HG03060 (cell line): ENCODE data around the gene CENPM.
A peak's percentile ranks its signal among the peaks of the same experiment; 100 is the strongest.

Experiments
- ATAC-seq: cut with Tn5 transposase; IDR thresholded peaks from one replicate; pipeline ENCODE4 v1.9.1; 2021; ENCODE audit warnings: low read depth, moderate number of reproducible peaks; ENCODE audit not compliant: unreplicated experiment

CENPM gene, protein sequence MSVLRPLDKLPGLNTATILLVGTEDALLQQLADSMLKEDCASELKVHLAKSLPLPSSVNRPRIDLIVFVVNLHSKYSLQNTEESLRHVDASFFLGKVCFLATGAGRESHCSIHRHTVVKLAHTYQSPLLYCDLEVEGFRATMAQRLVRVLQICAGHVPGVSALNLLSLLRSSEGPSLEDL

DNA sequence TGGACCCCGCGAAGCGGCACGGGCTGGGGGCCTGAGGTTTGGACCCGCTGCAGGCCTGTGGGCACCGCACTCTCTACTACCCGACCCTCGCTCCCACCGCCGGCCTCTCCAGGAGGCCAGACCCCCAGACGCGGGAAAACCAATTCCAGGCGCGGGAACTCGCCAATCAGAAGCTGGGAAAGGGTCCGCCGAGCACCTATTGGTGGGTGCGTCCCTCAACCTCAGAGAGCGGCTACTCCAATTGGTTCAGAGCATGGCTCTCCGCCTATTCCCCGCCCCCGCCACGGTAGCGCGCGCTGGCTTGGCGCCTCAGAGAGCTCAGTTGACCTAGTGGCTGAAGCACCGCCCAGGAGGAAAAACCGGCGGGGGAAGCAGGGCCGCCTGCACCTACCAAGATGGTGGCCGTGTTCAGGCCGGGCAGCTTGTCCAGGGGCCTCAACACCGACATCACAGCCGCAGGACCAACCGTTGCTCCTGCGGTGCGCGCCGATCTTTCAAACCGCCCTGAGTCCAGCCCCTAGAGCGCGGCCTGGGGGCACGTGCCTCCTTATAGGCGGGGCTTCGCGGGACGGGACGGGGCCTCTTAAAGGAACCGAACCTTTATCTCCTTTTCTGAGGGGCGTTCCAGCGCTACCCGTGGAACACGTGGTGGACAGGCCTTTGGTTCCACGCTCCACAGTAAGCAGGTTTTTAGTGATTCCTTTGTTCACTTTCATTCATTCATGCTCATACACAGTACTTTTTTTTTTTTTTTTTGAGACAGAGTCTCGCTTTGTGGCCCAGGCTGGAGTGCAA, at the start of gene CENPM:
TSS of gene CENPM (minus strand) at position 524 of the 795 bp plus-strand sequence. CDS start at position 448, 76 bp downstream.
- peak; percentile 47 for ATAC-seq

GRCh38 chr22:41995211-41995610, 48.3 kb upstream of the CENPM start:
- ATAC-seq = no peak

DNA sequence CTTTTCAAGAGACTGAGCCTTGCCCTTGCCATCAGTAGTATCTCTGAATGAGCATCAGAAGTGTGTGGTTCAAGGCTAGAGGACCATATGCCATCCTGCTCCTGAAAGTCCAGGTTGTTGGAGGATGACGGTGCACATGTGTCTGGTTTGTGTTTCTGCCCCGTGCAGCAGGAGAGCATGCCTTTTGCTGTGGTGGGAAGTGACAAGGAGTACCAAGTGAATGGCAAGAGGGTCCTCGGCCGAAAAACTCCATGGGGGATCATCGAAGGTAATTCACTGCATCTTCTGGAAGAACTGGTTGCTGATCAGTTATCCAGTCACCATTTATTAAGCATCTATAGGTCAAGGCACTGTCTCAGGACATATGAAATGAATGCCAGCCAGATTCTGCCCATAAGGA, 45.5 kb upstream of the CENPM start:
- no peak for ATAC-seq

DNA sequence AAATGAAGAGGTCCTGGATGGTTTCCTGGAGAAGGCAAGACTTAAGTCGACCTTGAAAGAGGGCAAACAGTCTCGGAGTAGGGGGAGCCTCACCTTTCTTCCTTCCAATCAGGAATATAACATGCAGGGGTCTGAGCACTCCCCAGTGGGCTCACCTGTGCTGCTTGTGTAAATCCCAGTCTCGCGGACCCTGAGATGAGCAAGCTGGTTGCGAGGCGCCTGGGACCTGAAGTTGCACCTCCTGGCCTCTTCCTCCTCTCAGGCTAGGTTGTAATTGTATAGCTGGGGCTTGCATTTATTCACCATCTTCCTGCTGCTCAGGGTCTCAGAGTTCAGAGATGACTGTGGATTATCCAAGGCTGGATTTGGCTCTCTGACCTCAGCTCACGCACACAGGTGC, 44.2 kb upstream of the CENPM start:
- no peak for ATAC-seq

DNA sequence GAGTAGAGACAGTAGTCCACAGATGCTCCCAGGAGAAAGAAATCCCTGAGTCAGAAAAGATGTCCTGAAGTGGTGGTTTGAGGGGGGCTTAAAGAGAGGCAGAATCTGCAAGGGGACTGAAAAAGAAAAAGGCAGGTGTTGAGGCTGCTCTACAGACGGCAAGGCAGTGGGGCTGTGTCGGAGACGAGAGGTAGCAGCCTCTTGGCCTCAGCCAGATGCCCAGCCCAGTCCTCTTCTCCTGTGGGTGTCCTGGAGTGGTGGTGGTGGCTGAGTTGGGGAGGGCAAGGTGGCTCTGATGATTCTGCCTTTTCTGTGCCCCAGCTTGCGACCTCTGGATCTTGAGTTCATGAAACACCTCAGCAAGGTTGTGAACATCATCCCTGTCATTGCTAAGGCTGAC, 42.3 kb upstream of the CENPM start:
- ATAC-seq = no peak

DNA sequence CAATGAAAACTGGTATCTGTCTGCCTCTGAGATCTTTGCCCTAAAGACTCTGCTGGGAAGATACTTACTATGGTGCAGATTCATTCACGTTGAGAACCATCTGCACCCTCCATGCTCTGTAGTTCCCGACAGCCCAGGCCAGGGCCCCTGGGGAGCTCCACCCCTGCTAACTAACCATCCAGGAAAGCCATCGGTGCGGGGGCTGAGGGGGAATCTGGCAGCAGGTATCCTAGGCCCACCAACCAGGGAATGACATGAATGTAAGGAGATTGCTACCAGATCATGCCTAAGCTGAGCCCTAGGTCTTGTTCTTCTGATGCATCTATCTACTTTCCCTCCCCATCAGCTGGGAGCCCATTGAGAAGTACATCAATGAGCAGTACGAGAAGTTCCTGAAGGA, 40.3 kb upstream of the CENPM start:
- no peak for ATAC-seq

DNA sequence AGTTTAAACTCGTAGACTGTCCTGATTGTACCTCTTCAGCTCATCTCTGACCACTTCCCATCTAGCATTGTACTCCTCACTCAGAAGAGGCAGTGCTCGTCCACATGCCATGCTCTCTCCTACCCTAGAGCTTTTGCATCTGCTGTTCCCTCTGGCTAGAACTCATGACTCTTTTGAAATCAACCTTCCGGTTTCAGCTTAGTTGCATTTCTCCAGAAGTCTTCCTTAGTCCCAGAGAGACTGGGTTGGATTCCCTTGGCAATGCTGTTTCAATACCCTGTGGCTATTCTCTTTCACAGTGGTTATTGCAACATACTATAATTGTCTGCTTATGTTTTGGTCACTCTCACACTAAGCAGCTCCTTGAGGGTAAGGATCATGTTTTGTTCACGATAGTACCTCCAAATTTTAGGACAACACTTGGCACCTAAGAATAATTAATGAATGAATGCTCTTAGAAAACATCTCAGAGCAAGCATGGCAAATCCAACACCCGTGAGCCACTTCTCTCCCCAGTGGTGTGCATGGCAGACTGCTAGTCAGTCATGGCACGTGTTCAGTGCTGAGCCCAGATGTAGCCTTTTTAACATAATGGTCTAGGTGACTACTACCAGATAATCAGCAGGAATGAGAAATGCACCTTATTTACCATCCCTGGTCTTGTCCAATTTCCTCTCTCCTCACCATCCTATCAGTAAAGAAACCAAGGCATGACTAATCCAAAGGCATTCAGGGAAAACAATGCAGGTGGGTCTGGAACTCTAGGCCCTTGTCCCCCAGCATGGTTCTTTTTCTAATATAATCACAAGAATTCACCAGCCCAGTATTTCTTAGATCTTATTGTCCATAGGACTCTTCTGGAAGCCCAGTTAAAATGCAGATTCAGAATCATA, 36.8 kb upstream of the CENPM start:
- no peak for ATAC-seq

DNA sequence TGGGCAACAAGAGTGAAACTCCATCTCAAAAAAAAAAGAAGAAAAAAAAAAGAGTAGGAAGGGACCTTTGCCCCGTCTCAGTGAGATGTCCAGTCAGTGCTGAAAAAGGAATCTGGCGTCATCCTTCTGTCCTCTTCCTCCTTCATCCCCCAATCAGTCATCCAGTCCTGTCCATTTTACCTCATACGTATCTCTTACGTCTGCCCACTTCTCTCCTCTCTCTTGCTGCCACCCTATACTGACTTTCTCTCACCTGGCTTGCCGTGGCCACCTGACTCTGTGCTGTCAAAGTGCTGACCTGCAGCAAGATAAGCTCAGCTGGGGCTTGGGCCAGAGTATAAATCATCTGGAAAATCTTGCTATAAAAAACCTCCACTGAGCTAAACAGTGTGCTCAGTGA, 35.9 kb upstream of the CENPM start:
- no peak for ATAC-seq

GRCh38 chr22:41979423-41980250, 32.7 kb upstream of the CENPM start:
- no peak for ATAC-seq

GRCh38 chr22:41978732-41979131, 31.8 kb upstream of the CENPM start:
- ATAC-seq = no peak

DNA sequence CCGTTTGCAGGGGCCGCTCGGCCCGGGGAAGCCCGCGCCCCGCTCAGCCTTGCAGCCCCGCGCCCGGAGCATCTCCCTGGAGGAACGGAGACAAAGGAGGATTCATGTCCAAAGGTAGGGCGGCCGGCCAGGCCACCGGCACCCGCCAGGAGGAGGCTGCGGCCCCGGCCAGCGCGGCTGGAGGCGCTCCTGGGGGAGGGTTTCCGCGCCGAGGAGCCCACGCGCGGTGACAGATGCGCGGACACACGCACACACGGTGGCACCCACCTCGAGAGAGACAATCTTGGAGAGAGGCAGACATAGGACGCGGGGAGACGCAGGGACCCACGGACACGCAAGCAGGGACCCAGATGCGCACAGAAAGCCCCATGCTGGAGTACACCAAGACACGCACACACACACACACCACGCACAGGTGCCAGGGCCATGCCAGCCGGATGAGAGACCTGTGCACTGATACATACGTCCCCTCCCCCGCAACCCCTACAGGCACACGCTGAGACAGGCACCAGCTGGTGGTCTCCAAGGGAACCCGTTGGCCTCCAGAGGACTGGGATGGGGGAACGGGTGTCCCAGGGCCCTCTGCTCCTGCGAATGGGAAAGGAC, 30.1 kb upstream of the CENPM start:
- no peak for ATAC-seq

GRCh38 chr22:41976070-41976901, 29.3 kb upstream of the CENPM start:
- no peak for ATAC-seq

DNA sequence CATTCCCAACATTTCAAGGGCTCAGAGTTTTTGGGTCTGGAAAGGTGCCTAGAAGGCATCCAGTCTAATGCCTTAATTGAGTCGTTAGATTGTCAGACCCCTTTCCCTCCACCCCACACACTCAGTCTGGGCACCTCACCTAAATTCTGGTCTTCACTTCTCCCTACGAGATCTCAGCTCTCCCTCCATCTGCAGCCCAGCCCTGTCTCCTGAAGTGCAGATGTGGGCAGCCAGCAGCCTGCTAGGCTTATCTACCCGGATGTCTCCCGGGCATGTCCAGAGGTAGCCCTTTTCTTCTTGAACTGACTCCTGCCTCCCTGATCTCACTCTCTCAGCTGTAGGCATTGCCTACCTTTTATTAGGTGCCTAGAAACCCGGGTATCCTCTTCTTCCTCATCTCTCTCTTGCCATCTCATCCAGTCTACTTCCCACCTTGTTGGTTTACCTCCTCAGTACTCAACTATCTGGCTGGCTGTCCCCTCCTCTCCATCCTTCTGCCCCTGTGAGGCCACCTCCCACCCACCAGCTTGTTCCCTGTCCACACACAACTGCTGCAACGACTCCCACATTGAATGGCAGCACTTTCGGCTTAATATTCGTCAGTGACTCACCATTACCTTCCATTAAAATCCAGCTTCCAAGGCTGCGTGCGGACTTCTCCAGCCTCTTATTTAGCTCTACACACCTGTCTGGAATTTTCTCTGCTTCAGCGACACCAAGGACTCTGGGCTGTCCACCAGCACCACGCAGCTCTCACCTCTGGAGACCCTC, 28.5 kb upstream of the CENPM start:
- no peak for ATAC-seq

DNA sequence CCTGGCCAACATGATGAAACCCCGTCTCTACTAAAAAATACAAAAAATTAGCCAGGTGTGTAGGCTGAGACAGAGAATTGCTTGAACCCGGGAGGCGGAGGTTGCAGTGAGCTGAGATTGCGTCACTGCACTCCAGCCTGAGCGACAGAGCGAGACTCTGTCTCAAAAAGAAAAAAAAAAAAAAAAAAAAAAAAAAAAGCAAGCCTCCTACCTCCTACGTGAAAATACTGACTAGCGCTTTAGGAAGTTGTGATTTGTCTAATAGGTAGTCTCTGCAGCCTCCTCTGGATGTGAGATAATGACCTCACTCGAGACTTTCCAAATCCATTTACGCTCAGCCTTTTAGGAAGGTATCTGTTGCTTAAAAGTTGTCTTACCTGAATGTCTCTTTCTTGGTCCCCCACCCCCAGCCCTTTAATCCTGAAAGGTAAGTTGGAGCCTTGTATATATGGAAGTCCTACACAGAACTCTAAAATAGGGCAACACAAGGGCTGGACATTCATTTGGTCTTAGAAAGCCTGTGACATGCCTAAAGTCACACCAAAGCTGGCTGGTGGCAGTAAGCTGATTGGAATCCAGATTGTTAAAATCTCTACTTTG, 27.8 kb upstream of the CENPM start:
- no peak for ATAC-seq

GRCh38 chr22:41971431-41971830, 24.5 kb upstream of the CENPM start:
- no peak for ATAC-seq

GRCh38 chr22:41970601-41971000, 23.6 kb upstream of the CENPM start:
- ATAC-seq = no peak

GRCh38 chr22:41969110-41969646, 22.2 kb upstream of the CENPM start, which contains the start of gene SEPTIN3:
Gene SEPTIN3 (plus strand): TSS chr22:41969443. CDS start chr22:41971493, 2,050 bp downstream.
- no peak for ATAC-seq

GRCh38 chr22:41968601-41969000, 21.6 kb upstream of the CENPM start:
- no peak for ATAC-seq
